ENCODE measurements around the gene KRT7. TPM values are rescaled to one million over a fixed set of nuclear protein-coding genes. Genes with fewer than 3 reads are reported as not detected.
A peak's percentile ranks its signal among the peaks of the same experiment; 100 is the strongest.

Gene KRT7
- total and polyA plus RNA-seq, 3 experiments from 2014 or later: 3.2 to 5.6 TPM; not detected in 1

- no peak overlapping the region for H3K27ac ChIP-seq (ENCODE audit: low read depth, low read length)
- H3K36me3 Mint-ChIP-seq: no peaks in the 10 kb centered on the region
- no peaks in the 10 kb centered on the region for H3K9me3 Mint-ChIP-seq
- peaks cover 2 to 14% (median 8%) of the 10 kb centered on the region in 3 donors for H3K4me1 Mint-ChIP-seq
- no peaks in the 10 kb centered on the region for H3K4me1 ChIP-seq (ENCODE audit: insufficient read depth, low read length)
- H3K27me3 Mint-ChIP-seq: peaks cover 10 to 39% of the 10 kb centered on the region in 2 donors
- H3K36me3 ChIP-seq (ENCODE audit: insufficient read depth, low read length): no peaks in the 10 kb centered on the region
- no peak overlapping the region for H3K27ac Mint-ChIP-seq
- H3K4me3 ChIP-seq (ENCODE audit: low read length): no peak overlapping the region
- no peaks in the 10 kb centered on the region for H3K9me3 ChIP-seq (ENCODE audit: low read length)
- ChIA-PET CTCF (interaction anchor here (0.8 to 1.8 kb wide), 3 partner anchors 15 to 614 kb away, joined by 3 to 7 read pairs (median 4); no protein-coding TSS in a partner anchor), POLR2A (no interaction called here)
- H3K27me3 ChIP-seq (ENCODE audit: insufficient read depth, low read length, poor library complexity, severe bottlenecking): no peaks in the 10 kb centered on the region
- no peak overlapping the region for H3K4me3 Mint-ChIP-seq
- no peak for DNase-seq
These were observed 30.9 kb downstream of the KRT7 start for GRCh38 chr12:52263761-52264434.

DNA sequence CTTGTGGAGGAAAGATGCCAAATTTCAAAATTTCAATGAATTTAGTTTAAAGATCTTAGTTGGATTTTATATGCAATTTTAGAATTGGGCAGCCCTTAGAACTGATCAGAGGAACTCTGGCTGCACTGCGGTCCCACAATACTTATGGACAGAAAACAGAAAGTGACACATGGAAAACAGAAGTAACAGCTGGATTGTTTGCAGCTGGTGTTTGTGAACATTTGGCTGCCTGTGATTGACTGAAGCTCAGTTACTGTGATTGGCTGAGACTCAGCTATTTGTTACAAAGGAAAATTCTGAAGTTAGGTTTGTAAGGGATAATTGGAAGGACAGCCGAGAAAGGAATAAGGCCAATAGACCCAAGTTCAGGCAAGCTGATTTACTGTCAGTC, 31.4 kb downstream of the KRT7 start:
- Histone ChIP-seq H3K4me3 (ENCODE audit: low read length) (no peak overlapping the region), H3K27me3 (ENCODE audit: insufficient read depth, low read length, poor library complexity, severe bottlenecking) (no peaks in the 10 kb centered on the region), H3K36me3 (ENCODE audit: insufficient read depth, low read length) (no peaks in the 10 kb centered on the region), H3K27ac (ENCODE audit: low read depth, low read length) (no peak overlapping the region), H3K9me3 (ENCODE audit: low read length) (no peaks in the 10 kb centered on the region), H3K4me1 (ENCODE audit: insufficient read depth, low read length) (no peaks in the 10 kb centered on the region)
- Mint-ChIP-seq H3K9me3 (no peaks in the 10 kb centered on the region), H3K27me3 (peaks cover 6 to 34% of the 10 kb centered on the region in 2 donors), H3K36me3 (no peaks in the 10 kb centered on the region), H3K4me1 (peaks cover 0 to 10% (median 8%) of the 10 kb centered on the region in 3 donors), H3K4me3 (no peak overlapping the region), H3K27ac (no peak overlapping the region)
- no peak for DNase-seq
- ChIA-PET CTCF (interaction anchor here (0.8 to 1.5 kb wide), 2 partner anchors 15 to 63 kb away, joined by 3 to 4 read pairs; no protein-coding TSS in a partner anchor), POLR2A (no interaction called here)

DNA sequence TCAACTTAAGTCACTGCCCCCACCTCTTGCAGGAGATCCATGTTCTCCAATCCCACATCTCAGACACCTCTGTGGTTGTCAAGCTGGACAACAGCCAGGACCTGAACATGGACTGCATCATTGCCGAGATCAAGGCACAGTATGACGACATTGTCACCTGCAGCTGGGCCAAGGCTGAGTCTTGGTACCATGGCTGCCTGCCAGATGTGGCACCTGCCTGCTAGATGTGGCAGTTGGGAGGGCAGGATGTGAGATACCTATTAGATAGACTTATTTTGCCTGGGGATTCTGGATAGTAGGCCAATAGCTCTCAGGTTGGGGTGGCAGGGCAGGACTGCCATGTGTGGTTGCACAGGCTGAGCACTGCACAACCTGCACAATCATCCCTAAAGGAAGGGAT, 33.5 kb downstream of the KRT7 start:
- no peak overlapping the region for H3K4me3 ChIP-seq (ENCODE audit: low read length)
- CTCF ChIA-PET: interaction anchor here (3.6 kb wide), 1 partner anchor 13 kb away, joined by 17 read pairs; no protein-coding TSS in a partner anchor
- Mint-ChIP-seq H3K27ac (no peak overlapping the region), H3K4me3 (no peak overlapping the region), H3K36me3 (no peaks in the 10 kb centered on the region), H3K4me1 (no peaks in the 10 kb centered on the region), H3K27me3 (peaks cover 6 to 25% of the 10 kb centered on the region in 2 donors), H3K9me3 (no peaks in the 10 kb centered on the region)
- no peak for DNase-seq
- POLR2A ChIA-PET: no interaction called here
- H3K4me1 ChIP-seq (ENCODE audit: insufficient read depth, low read length): no peaks in the 10 kb centered on the region
- no peak overlapping the region for H3K27ac ChIP-seq (ENCODE audit: low read depth, low read length)
- H3K9me3 ChIP-seq (ENCODE audit: low read length): no peaks in the 10 kb centered on the region
- H3K27me3 ChIP-seq (ENCODE audit: insufficient read depth, low read length, poor library complexity, severe bottlenecking): no peaks in the 10 kb centered on the region
- no peaks in the 10 kb centered on the region for H3K36me3 ChIP-seq (ENCODE audit: insufficient read depth, low read length)

GRCh38 chr12:52267266-52267665, 34.2 kb downstream of the KRT7 start:
- H3K4me3 Mint-ChIP-seq: no peak overlapping the region
- no peak for DNase-seq
- no peaks in the 10 kb centered on the region for H3K27me3 ChIP-seq (ENCODE audit: insufficient read depth, low read length, poor library complexity, severe bottlenecking)
- no peaks in the 10 kb centered on the region for H3K36me3 ChIP-seq (ENCODE audit: insufficient read depth, low read length)
- H3K4me1 Mint-ChIP-seq: no peaks in the 10 kb centered on the region
- peaks cover 6 to 22% of the 10 kb centered on the region in 2 donors for H3K27me3 Mint-ChIP-seq
- H3K4me1 ChIP-seq (ENCODE audit: insufficient read depth, low read length): no peaks in the 10 kb centered on the region
- H3K9me3 Mint-ChIP-seq: no peaks in the 10 kb centered on the region
- H3K9me3 ChIP-seq (ENCODE audit: low read length): no peaks in the 10 kb centered on the region
- no peak overlapping the region for H3K27ac Mint-ChIP-seq
- no peaks in the 10 kb centered on the region for H3K36me3 Mint-ChIP-seq
- ChIA-PET POLR2A (no interaction called here), CTCF (interaction anchor here (0.8 to 3.6 kb wide), 2 partner anchors 12 to 15 kb away, joined by 3 to 17 read pairs; no protein-coding TSS in a partner anchor)
- H3K27ac ChIP-seq (ENCODE audit: low read depth, low read length): no peak overlapping the region
- H3K4me3 ChIP-seq (ENCODE audit: low read length): no peak overlapping the region

DNA sequence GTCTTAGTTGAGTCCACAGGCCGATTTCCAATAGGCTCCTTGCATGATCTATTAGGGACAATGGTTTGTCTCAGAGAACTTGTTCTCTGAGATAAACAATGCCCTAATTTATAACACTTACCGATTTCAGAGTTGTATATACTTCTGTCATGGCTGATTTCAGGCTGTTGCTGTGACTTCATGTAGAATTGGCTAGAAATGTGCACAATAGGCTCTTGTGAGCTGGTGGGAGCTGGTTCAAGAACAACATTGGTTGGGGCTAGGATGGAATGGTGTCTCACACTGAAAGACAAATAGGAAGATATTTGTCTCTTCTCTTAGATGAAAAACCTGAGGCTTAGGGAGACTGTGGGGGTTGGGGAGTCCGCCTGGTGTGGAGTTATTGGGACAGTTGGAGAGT, 34.7 kb downstream of the KRT7 start:
- Histone ChIP-seq H3K36me3 (ENCODE audit: insufficient read depth, low read length) (no peaks in the 10 kb centered on the region), H3K27me3 (ENCODE audit: insufficient read depth, low read length, poor library complexity, severe bottlenecking) (no peaks in the 10 kb centered on the region), H3K4me1 (ENCODE audit: insufficient read depth, low read length) (no peaks in the 10 kb centered on the region), H3K4me3 (ENCODE audit: low read length) (no peak overlapping the region), H3K9me3 (ENCODE audit: low read length) (no peaks in the 10 kb centered on the region), H3K27ac (ENCODE audit: low read depth, low read length) (no peak overlapping the region)
- Mint-ChIP-seq H3K9me3 (no peaks in the 10 kb centered on the region), H3K4me3 (no peak overlapping the region), H3K4me1 (no peaks in the 10 kb centered on the region), H3K27me3 (peaks cover 6 to 20% of the 10 kb centered on the region in 2 donors), H3K27ac (peak overlapping the region in 1 of 8 donors; percentile 29), H3K36me3 (no peaks in the 10 kb centered on the region)
- ChIA-PET CTCF (interaction anchor here (0.8 to 3.6 kb wide), 2 partner anchors 11 to 16 kb away, joined by 3 to 17 read pairs; no protein-coding TSS in a partner anchor), POLR2A (no interaction called here)
- DNase-seq: no peak

DNA sequence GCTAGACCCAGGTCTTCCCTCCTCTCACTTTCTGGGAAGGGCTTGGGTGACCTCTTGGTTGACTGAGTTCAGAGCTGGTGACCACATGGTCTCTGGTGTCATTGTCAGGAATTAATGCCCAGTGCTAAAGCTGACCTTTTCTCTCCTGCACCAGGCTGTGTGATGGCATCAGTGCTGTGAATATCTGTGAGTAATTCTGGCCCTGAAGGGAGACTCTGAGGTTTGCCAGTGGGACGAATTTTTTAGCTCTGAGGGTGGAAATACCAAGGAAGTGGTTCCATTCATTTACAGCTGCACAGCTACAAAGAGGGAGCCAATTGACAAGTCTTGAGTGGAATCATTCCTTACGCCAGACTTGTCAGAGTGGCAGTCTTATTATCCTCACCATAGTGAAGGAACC, 35.2 kb downstream of the KRT7 start:
- no peak overlapping the region for H3K27ac Mint-ChIP-seq
- peaks cover 6 to 21% of the 10 kb centered on the region in 2 donors for H3K27me3 Mint-ChIP-seq
- no peak overlapping the region for H3K4me3 Mint-ChIP-seq
- DNase-seq: no peak
- no peaks in the 10 kb centered on the region for H3K4me1 ChIP-seq (ENCODE audit: insufficient read depth, low read length)
- no peaks in the 10 kb centered on the region for H3K9me3 Mint-ChIP-seq
- no peaks in the 10 kb centered on the region for H3K9me3 ChIP-seq (ENCODE audit: low read length)
- no peaks in the 10 kb centered on the region for H3K4me1 Mint-ChIP-seq
- H3K36me3 ChIP-seq (ENCODE audit: insufficient read depth, low read length): no peaks in the 10 kb centered on the region
- no peaks in the 10 kb centered on the region for H3K27me3 ChIP-seq (ENCODE audit: insufficient read depth, low read length, poor library complexity, severe bottlenecking)
- CTCF ChIA-PET: interaction anchor here (3.6 kb wide), 1 partner anchor 11 kb away, joined by 17 read pairs; no protein-coding TSS in a partner anchor
- no peak overlapping the region for H3K4me3 ChIP-seq (ENCODE audit: low read length)
- POLR2A ChIA-PET: no interaction called here
- H3K36me3 Mint-ChIP-seq: no peaks in the 10 kb centered on the region
- H3K27ac ChIP-seq (ENCODE audit: low read depth, low read length): no peak overlapping the region

DNA sequence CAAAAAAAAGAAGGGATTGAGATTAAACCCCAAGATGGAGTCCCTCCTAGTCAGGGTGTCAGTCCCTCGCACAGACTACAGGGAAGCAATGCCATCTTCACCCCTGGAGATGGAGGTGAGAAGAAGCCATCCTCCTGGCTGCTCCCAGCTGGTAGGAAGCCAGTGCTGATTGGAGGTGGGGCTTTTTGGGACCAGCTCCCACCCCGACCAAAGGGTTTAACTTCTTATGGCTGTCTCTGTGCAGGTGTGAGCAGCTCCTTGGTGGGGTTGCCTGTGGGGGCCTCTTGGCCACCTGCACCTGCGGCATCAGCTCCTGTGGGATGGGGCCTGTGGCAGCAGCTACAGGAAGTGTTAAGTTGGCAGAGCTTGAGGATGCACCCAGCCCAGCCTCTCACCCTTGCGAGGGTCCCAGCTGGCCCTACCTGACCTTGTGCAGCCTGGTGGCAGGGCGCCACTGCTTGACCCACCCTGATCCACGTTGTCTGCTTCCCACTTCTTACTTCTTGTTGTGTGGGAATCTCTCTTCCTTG, 37.6 kb downstream of the KRT7 start:
- no peaks in the 10 kb centered on the region for H3K36me3 Mint-ChIP-seq
- POLR2A ChIA-PET: no interaction called here

GRCh38 chr12:52271158-52271557, 38.1 kb downstream of the KRT7 start:
- H3K9me3 ChIP-seq (ENCODE audit: low read length): no peaks in the 10 kb centered on the region
- Mint-ChIP-seq H3K9me3 (no peaks in the 10 kb centered on the region), H3K4me3 (no peak overlapping the region)

More for the DNA sequence above, 37.6 kb downstream of the KRT7 start:
- no peak overlapping the region for H3K27ac Mint-ChIP-seq
- Histone ChIP-seq H3K9me3 (ENCODE audit: low read length) (no peaks in the 10 kb centered on the region), H3K4me1 (ENCODE audit: insufficient read depth, low read length) (no peaks in the 10 kb centered on the region), H3K36me3 (ENCODE audit: insufficient read depth, low read length) (no peaks in the 10 kb centered on the region), H3K27ac (ENCODE audit: low read depth, low read length) (no peak overlapping the region), H3K27me3 (ENCODE audit: insufficient read depth, low read length, poor library complexity, severe bottlenecking) (no peaks in the 10 kb centered on the region), H3K4me3 (ENCODE audit: low read length) (no peak overlapping the region)
- no peaks in the 10 kb centered on the region for H3K9me3 Mint-ChIP-seq
- H3K27me3 Mint-ChIP-seq: peaks cover 9 to 37% of the 10 kb centered on the region in 2 donors
- DNase-seq: no peak
- CTCF ChIA-PET: interaction anchor here (2.2 kb wide), 1 partner anchor 9 kb away, joined by 20 read pairs; no protein-coding TSS in a partner anchor
- no peak overlapping the region for H3K4me3 Mint-ChIP-seq
- no peaks in the 10 kb centered on the region for H3K4me1 Mint-ChIP-seq

More at GRCh38 chr12:52271158-52271557, 38.1 kb downstream of the KRT7 start:
- ChIA-PET POLR2A (no interaction called here), CTCF (interaction anchor here (0.9 to 2.2 kb wide), 2 partner anchors 9 to 11 kb away, joined by 3 to 20 read pairs; no protein-coding TSS in a partner anchor)
- H3K27ac Mint-ChIP-seq: no peak overlapping the region
- H3K36me3 ChIP-seq (ENCODE audit: insufficient read depth, low read length): no peaks in the 10 kb centered on the region
- H3K27me3 ChIP-seq (ENCODE audit: insufficient read depth, low read length, poor library complexity, severe bottlenecking): no peaks in the 10 kb centered on the region
- H3K4me3 ChIP-seq (ENCODE audit: low read length): no peak overlapping the region
- H3K4me1 ChIP-seq (ENCODE audit: insufficient read depth, low read length): no peaks in the 10 kb centered on the region
- H3K27ac ChIP-seq (ENCODE audit: low read depth, low read length): no peak overlapping the region
- peaks cover 9 to 41% of the 10 kb centered on the region in 2 donors for H3K27me3 Mint-ChIP-seq
- H3K4me1 Mint-ChIP-seq: no peaks in the 10 kb centered on the region
- H3K36me3 Mint-ChIP-seq: no peaks in the 10 kb centered on the region
- no peak for DNase-seq
